IMR-90 (cell line): ENCODE data around the gene APOBEC3B. TPM values are rescaled to one million over a fixed set of nuclear protein-coding genes. Genes with fewer than 3 reads are reported as not detected.

Experiments used
- ATAC-seq: fragments of 200-7000 bp; cut with Tn5 transposase; 2 replicates; pipeline ENCODE4 v1.9.1; 2020; ENCODE audit warnings: low read depth, mild to moderate bottlenecking, moderate library complexity
- BruUV-seq: library from RNA; stranded (reverse); fragments of 400-500 nt; replicated peaks from 2 replicates; lab custom pipeline; 2021; lab: Mats Ljungman, UMichigan
- CTCF ChIA-PET: fragments of 300-600 bp; formaldehyde crosslinking; extraction: SDS; loops from one replicate; lab custom pipeline; 2021; ENCODE audit warnings: antibody characterized with exemption; lab: Yijun Ruan, JAX
- POLR2A ChIA-PET: fragments of 300-600 bp; sonication (Branson Sonifier 250); formaldehyde crosslinking; loops from one replicate; lab custom pipeline; 2022; ENCODE audit warnings: antibody characterized with exemption; ENCODE audit not compliant: unreplicated experiment; lab: Charles Lee
- DNase-seq: peaks from one replicate; pipeline ENCODE4 v3.0.0; 2013
- H2AFZ ChIP-seq: replicated peaks from 2 replicates; pipeline ENCODE3; 2013; ENCODE audit warnings: low read length, mild to moderate bottlenecking; ENCODE audit not compliant: poor library complexity
- H2AK5ac ChIP-seq: 2 replicates; pipeline ENCODE4 v1.6.1; 2013; ENCODE audit warnings: low read depth, low read length, inconsistent platforms
- H2AK9ac ChIP-seq: replicated peaks from 2 replicates; pipeline ENCODE3; 2013; ENCODE audit warnings: mild to moderate bottlenecking, low read depth, low read length, moderate library complexity; ENCODE audit not compliant: poor library complexity
- H2BK120ac ChIP-seq: 2 replicates; pipeline ENCODE4 v1.6.1; 2013; ENCODE audit warnings: low read depth, low read length, inconsistent platforms
- H2BK15ac ChIP-seq: 3 replicates; pipeline ENCODE4 v1.6.1; 2013; ENCODE audit warnings: low read depth, low read length, inconsistent platforms
- H2BK20ac ChIP-seq: 2 replicates; pipeline ENCODE4 v1.6.1; 2013; ENCODE audit warnings: low read depth, mild to moderate bottlenecking, inconsistent platforms, low read length, moderate library complexity
- H2BK5ac ChIP-seq: 2 replicates; pipeline ENCODE4 v1.6.1; 2013; ENCODE audit warnings: mild to moderate bottlenecking, low read depth, low read length, inconsistent platforms; ENCODE audit not compliant: poor library complexity, severe bottlenecking
- H3K14ac ChIP-seq: replicated peaks from 2 replicates; pipeline ENCODE4 v1.6.1; 2013; ENCODE audit warnings: low read depth, low read length, inconsistent platforms
- H3K18ac ChIP-seq: 2 replicates; pipeline ENCODE4 v1.6.1; 2013; ENCODE audit warnings: low read depth, low read length, control low read depth
- H3K23ac ChIP-seq: 2 replicates; pipeline ENCODE4 v1.6.1; 2013; ENCODE audit warnings: low read depth, low read length, inconsistent platforms
- H3K27ac ChIP-seq: 2 replicates; pipeline ENCODE4 v1.5.1; 2013; ENCODE audit warnings: mild to moderate bottlenecking, control low read depth, low read length; ENCODE audit not compliant: insufficient read depth
- H3K27me3 ChIP-seq: 2 replicates; pipeline ENCODE4 v1.6.1; 2013; ENCODE audit warnings: low read length; ENCODE audit not compliant: control insufficient read depth, insufficient read depth
- H3K36me3 ChIP-seq: 2 replicates; pipeline ENCODE4 v1.6.1; 2013; ENCODE audit warnings: low read length, mixed read lengths; ENCODE audit not compliant: control insufficient read depth, insufficient read depth
- H3K4ac ChIP-seq: 2 replicates; pipeline ENCODE4 v1.6.1; 2013; ENCODE audit warnings: low read depth, low read length, inconsistent platforms
- H3K4me1 ChIP-seq: 2 replicates; pipeline ENCODE4 v1.6.1; 2013; ENCODE audit warnings: low read length, mixed read lengths; ENCODE audit not compliant: control insufficient read depth, insufficient read depth
- H3K4me2 ChIP-seq: 2 replicates; pipeline ENCODE4 v1.6.1; 2013; ENCODE audit warnings: low read depth, mild to moderate bottlenecking, control low read depth, low read length, moderate library complexity
- H3K4me3 ChIP-seq: 2 replicates; pipeline ENCODE4 v1.5.1; 2013; ENCODE audit warnings: low read depth, mild to moderate bottlenecking, control low read depth, low read length, moderate library complexity; ENCODE audit not compliant: insufficient read depth
- H3K56ac ChIP-seq: 2 replicates; pipeline ENCODE4 v1.6.1; 2013; ENCODE audit warnings: low read length, inconsistent platforms; ENCODE audit not compliant: insufficient read depth; ENCODE audit errors: extremely low read depth
- H3K79me1 ChIP-seq, 2 experiments: 2 replicates each; pipeline ENCODE4 v1.6.1; 2013; ENCODE audit warnings: low read length in 2 of 2, inconsistent platforms in 1 of 2, low read depth in 1 of 2
- H3K9ac ChIP-seq: 2 replicates; pipeline ENCODE4 v1.6.1; 2013; ENCODE audit warnings: low read depth, low read length, control low read depth
- H3K9me1 ChIP-seq: 2 replicates; pipeline ENCODE4 v1.6.1; 2013; ENCODE audit warnings: low read length, inconsistent platforms; ENCODE audit not compliant: insufficient read depth
- H3K9me3 ChIP-seq: 2 replicates; pipeline ENCODE4 v1.6.1; 2013; ENCODE audit warnings: low read length; ENCODE audit not compliant: control insufficient read depth, insufficient read depth
- H4K20me1 ChIP-seq: 2 replicates; pipeline ENCODE4 v1.6.1; 2013; ENCODE audit warnings: low read length, inconsistent platforms; ENCODE audit not compliant: insufficient read depth
- H4K5ac ChIP-seq: 2 replicates; pipeline ENCODE4 v1.6.1; 2013; ENCODE audit warnings: mild to moderate bottlenecking, low read depth, low read length, control low read depth
- H4K8ac ChIP-seq, 2 experiments: 2 replicates each; pipeline ENCODE4 v1.6.1; 2013; ENCODE audit warnings: low read depth in 2 of 2, low read length in 2 of 2, control low read depth in 1 of 2, inconsistent platforms in 1 of 2
- H4K91ac ChIP-seq: 2 replicates; pipeline ENCODE4 v1.6.1; 2013; ENCODE audit warnings: low read depth, low read length, inconsistent platforms; ENCODE audit not compliant: insufficient read depth
- CEBPB ChIP-seq: IDR thresholded peaks from 2 replicates; pipeline ENCODE4 v1.6.1; 2012; ENCODE audit warnings: low read depth, low read length, improper control_type of control experiment
- CTCF ChIP-seq: conservative IDR thresholded peaks from 2 replicates; pipeline ENCODE4 v1.5.1; 2012; ENCODE audit warnings: mild to moderate bottlenecking, low read depth, low read length, improper control_type of control experiment
- MAFK ChIP-seq: IDR thresholded peaks from 2 replicates; pipeline ENCODE4 v1.6.1; 2012; ENCODE audit warnings: low read depth, low read length, improper control_type of control experiment
- WGBS, 2 experiments: methylation state at CpG; one replicate each; pipeline versions ENCODE4 v1.1.5 to v1.1.7; 2013; ENCODE audit warnings: missing lambda C conversion rate in 2 of 2; ENCODE audit not compliant: insufficient read length in 1 of 2; ENCODE audit errors: extremely low coverage in 2 of 2; 5-methylcytosine and 5-hydroxymethylcytosine counted together
- dilution Hi-C: fragments of 300-500 bp; cut with HindIII; formaldehyde crosslinking; loops from one replicate; pipeline ENCODE4 v1.14.3; 2018; ENCODE audit warnings: low sequenced_read_pairs; ENCODE audit not compliant: unreplicated experiment
- in situ Hi-C: fragments of 300-500 bp; cut with MboI; formaldehyde crosslinking; loops from 3 replicates; pipeline ENCODE4 v1.14.3; 2019; ENCODE audit warnings: low sequenced_read_pairs, inconsistent platforms, mixed read lengths
- intact Hi-C: fragments of 100-400 bp; cut with micrococcal nuclease; formaldehyde crosslinking; loops from 2 replicates; pipeline ENCODE4 v1.10.0; 2022
- polyA plus RNA-seq, 3 experiments: library from polyadenylated mRNA; depleted of rRNA; stranded (reverse); fragments of >200 nt; gene quantifications; 2 replicates each; pipeline ENCODE4 v1.2.3, GENCODE V29; 2012; ENCODE audit warnings: low replicate concordance in 1 of 3
- total RNA-seq: library from RNA; depleted of rRNA; stranded (reverse); fragments of >200 nt; gene quantifications from 2 replicates; pipeline ENCODE4 v1.2.3, GENCODE V29; 2012

APOBEC3B gene
- total and polyA plus RNA-seq, 2 of the 4 experiments (the other 2 are of a cell fraction), result 17.6 to 34.2 TPM

DNA sequence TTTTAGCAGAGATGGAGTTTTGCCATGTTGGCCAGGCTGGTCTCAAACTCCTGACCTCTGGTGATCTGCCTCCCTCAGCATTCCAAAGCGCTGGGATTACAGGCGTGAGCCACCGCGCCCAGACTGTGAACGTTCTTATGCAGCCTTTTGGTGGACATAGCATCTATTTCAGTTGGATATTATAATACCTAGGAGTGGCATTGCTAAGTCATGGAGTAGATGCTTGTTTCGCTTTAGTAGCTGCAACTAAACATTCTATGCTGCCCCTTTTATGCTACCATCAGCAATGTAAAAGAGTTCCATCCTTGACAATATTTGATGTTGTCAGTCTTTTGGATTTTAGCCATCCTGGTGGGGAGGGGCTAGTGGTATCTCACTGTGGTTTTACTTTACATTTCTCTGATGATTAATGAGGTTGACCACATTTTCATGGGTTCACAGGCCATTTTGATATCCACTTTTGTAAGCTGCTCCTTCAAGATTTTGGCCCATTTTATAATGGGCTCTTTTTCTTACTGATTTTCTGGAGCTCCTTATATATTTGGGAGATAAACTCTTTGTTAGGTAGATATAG is 41.2 kb upstream of the APOBEC3B start:
- CTCF ChIA-PET, result no interaction called here
- no peak for ATAC-seq
- BruUV-seq, result no TSS peak

More for the DNA sequence above, 41.2 kb upstream of the APOBEC3B start:
- Histone ChIP-seq H3K9me1 (no peaks in the 10 kb centered on the region), H3K23ac (no peak overlapping the region), H4K91ac (no peak overlapping the region), H3K4me3 (no peak overlapping the region), H3K36me3 (no peaks in the 10 kb centered on the region), H3K27me3 (peaks cover 63% of the 10 kb centered on the region), H2BK5ac (no peak overlapping the region), H3K18ac (no peak overlapping the region), H2AK5ac (no peak overlapping the region), H3K56ac (no peak overlapping the region), H2BK120ac (no peak overlapping the region), H2AK9ac (no peak overlapping the region), H4K8ac (no peak overlapping the region), H4K5ac (no peak overlapping the region), H3K4ac (no peak overlapping the region), H3K9me3 (0 out of 2 replicates have a peak, but pooled peaks cover 2% of the 10 kb centered on the region), H3K4me1 (no peaks in the 10 kb centered on the region), H3K27ac (no peak overlapping the region), H4K20me1 (no peaks in the 10 kb centered on the region; the same call in 1 of the 2 replicates), H2BK20ac (no peak overlapping the region), H3K9ac (no peak overlapping the region), H3K4me2 (no peak overlapping the region), H2AFZ (no peak overlapping the region), H3K14ac (no peak overlapping the region), H3K79me1 (no peaks in the 10 kb centered on the region), H2BK15ac (no peak overlapping the region)
- TF ChIP-seq CEBPB (no peak), CTCF (no peak), MAFK (no peak)
- POLR2A ChIA-PET, result interaction anchor here (0.6 kb wide), 1 partner anchor 9 kb away, joined by 4 read pairs; no protein-coding TSS in a partner anchor
- in situ Hi-C loops (no loop called here), intact Hi-C loops (no loop called here), dilution Hi-C loops (no loop called here)
- DNase-seq, result no peak
- WGBS, 2 experiments, result no CpG with 5 or more reads among the region's 6 CpGs
